Body of pancreas (tissue), 4 donors: ENCODE results near the gene LRPPRC. TPM values are rescaled to one million over a fixed set of nuclear protein-coding genes. Genes with fewer than 3 reads are reported as not detected.

Source experiments
- ATAC-seq: fragments of 150-250 bp; one replicate; pipeline ENCODE4 v1.9.1; 2016
- DNase-seq, 4 donors: peaks; one replicate each; pipeline ENCODE4 v3.0.0-alpha.2; 2019
- H3K27ac ChIP-seq, 4 donors: fragments of 200-600 bp; sonication (generic); 1 replicate in 3 of 4; 2 replicates in 1 of 4; pipeline versions ENCODE4 v1.5.1 to v1.6.1; 2016 to 2019; ENCODE audit warnings: mild to moderate bottlenecking in 1 of 4, mixed read lengths in 1 of 4, moderate library complexity in 1 of 4
- H3K27me3 ChIP-seq, 2 donors: fragments of 200-600 bp; sonication (generic); one replicate each; pipeline ENCODE4 v1.6.0; 2016; ENCODE audit warnings: mild to moderate bottlenecking in 1 of 2
- H3K36me3 ChIP-seq, 2 donors: fragments of 200-600 bp; sonication (generic); replicated peaks in 1 of 2; 2 replicates each; pipeline ENCODE4 v1.5.1; 2016; ENCODE audit warnings: low read depth in 2 of 2; ENCODE audit not compliant: insufficient read depth in 1 of 2
- H3K4me1 ChIP-seq: fragments of 200-600 bp; sonication (generic); one replicate; pipeline ENCODE4 v1.6.0; 2016
- H3K4me3 ChIP-seq, 2 donors: fragments of 200-600 bp; sonication (generic); 1 replicate in 1 of 2; 2 replicates in 1 of 2; pipeline ENCODE4 v1.5.1; 2016 to 2019
- H3K9me3 ChIP-seq, 3 donors: fragments of 200-600 bp; sonication (generic); 1 replicate in 2 of 3; 2 replicates in 1 of 3; pipeline ENCODE4 v1.5.1; 2016
- CTCF ChIP-seq, 7 experiments: fragments of 450-650 bp in 4 of 7; fragments of 200-600 bp in 3 of 7; sonication (generic) in 3 of 7; IDR thresholded peaks; one replicate each; pipeline ENCODE4 v1.5.1; 2016 to 2019; ENCODE audit warnings: antibody characterized with exemption in 7 of 7
- POLR2A ChIP-seq, 3 donors: fragments of 450-650 bp; IDR thresholded peaks; one replicate each; pipeline ENCODE4 v1.6.1; 2016; ENCODE audit warnings: antibody characterized with exemption in 3 of 3, mild to moderate bottlenecking in 2 of 3
- WGBS, 2 donors: methylation state at CpG; one replicate each; pipeline ENCODE4 v1.1.5; 2017; 5-methylcytosine and 5-hydroxymethylcytosine counted together
- intact Hi-C: fragments of 100-400 bp; cut with DNase I; formaldehyde crosslinking; loops from one replicate; pipeline ENCODE4 v1.15.1; 2023
- total RNA-seq, 2 donors: library from RNA; depleted of rRNA; stranded (reverse); fragments of >200 nt; gene quantifications; one replicate each; pipeline ENCODE4 v1.1.0, GENCODE V29; 2016

Gene LRPPRC
- total RNA-seq, 2 donors from 2014 or later, result 33.5 to 50.8 TPM

GRCh38 chr2:43887176-43887575, 108.6 kb downstream of the LRPPRC start:
- DNase-seq, result peak; percentile 67 to 80 (median 73)
- TF ChIP-seq CTCF (IDR thresholded peaks at IDR 0.05), result no peak
- Histone ChIP-seq H3K27ac (no peak overlapping the region), H3K9me3 (no peaks in the 10 kb centered on the region), H3K27me3 (no peaks in the 10 kb centered on the region), H3K4me1 (peaks cover 32% of the 10 kb centered on the region), H3K4me3 (no peak overlapping the region), H3K36me3 (peaks cover 6 to 7% of the 10 kb centered on the region in 2 donors)
- peak; percentile 37 for ATAC-seq
- whole genome bisulfite sequencing, 2 donors, result 55 to 67% methylated on average over 7 of the region's 7 CpGs
- intact Hi-C loops, result no loop called here

- peaks cover 43% of the 10 kb centered on the region for H3K4me1 ChIP-seq
- TF ChIP-seq CTCF (IDR thresholded peaks at IDR 0.05) (no peak), POLR2A (IDR thresholded peaks at IDR 0.05) (no peak)
- H3K27ac ChIP-seq, result peak overlapping the region; percentile 39 to 77 (median 54)
- ATAC-seq (peak; percentile 34), DNase-seq (no peak)
- peaks cover 5 to 6% of the 10 kb centered on the region in 2 donors for H3K36me3 ChIP-seq
- no peaks in the 10 kb centered on the region for H3K27me3 ChIP-seq
- intact Hi-C loops, result no loop called here
- H3K9me3 ChIP-seq, result no peaks in the 10 kb centered on the region
- no peak overlapping the region for H3K4me3 ChIP-seq
- WGBS, 2 donors, result 25 to 34% methylated on average over 7 of the region's 7 CpGs
These were observed 110.6 kb downstream of the LRPPRC start for GRCh38 chr2:43885132-43885632.

- Histone ChIP-seq H3K27me3 (no peaks in the 10 kb centered on the region), H3K4me3 (no peak overlapping the region), H3K4me1 (peaks cover 43% of the 10 kb centered on the region), H3K9me3 (no peaks in the 10 kb centered on the region), H3K36me3 (peaks cover 5% of the 10 kb centered on the region in 2 donors), H3K27ac (peak overlapping the region in 3 of 4 donors; percentile 39 to 77 (median 59))
- TF ChIP-seq POLR2A (IDR thresholded peaks at IDR 0.05) (no peak), CTCF (IDR thresholded peaks at IDR 0.05) (no peak)
- WGBS, 2 donors, result 8 to 20% methylated on average over 5 of the region's 5 CpGs
- DNase-seq, result no peak
- intact Hi-C loops, result no loop called here
- peak; percentile 55 for ATAC-seq
These were observed 111.1 kb downstream of the LRPPRC start for GRCh38 chr2:43884689-43885088.

GRCh38 chr2:43882312-43882711, 113.5 kb downstream of the LRPPRC start:
- H3K27me3 ChIP-seq, result no peaks in the 10 kb centered on the region
- peak overlapping the region in 1 of 4 donors; percentile 48 for H3K27ac ChIP-seq
- TF ChIP-seq CTCF (IDR thresholded peaks at IDR 0.05), result no peak
- TF ChIP-seq POLR2A (IDR thresholded peaks at IDR 0.05), result no peak
- no peaks in the 10 kb centered on the region for H3K9me3 ChIP-seq
- no peak for DNase-seq
- WGBS, 2 donors, result 69 to 70% methylated on average over 4 of the region's 4 CpGs
- peaks cover 49% of the 10 kb centered on the region for H3K4me1 ChIP-seq
- no peak overlapping the region for H3K4me3 ChIP-seq
- no peak for ATAC-seq
- intact Hi-C loops, result no loop called here
- H3K36me3 ChIP-seq, result peaks cover 0 to 2% of the 10 kb centered on the region in 2 donors

- peaks cover 48% of the 10 kb centered on the region for H3K4me1 ChIP-seq
- no peak overlapping the region for H3K4me3 ChIP-seq
- H3K27ac ChIP-seq, result no peak overlapping the region
- no peak for DNase-seq
- 65 to 82% methylated on average over 4 to 5 of the region's 5 CpGs for WGBS, 2 donors
- no peaks in the 10 kb centered on the region for H3K36me3 ChIP-seq
- no peak for ATAC-seq
- peaks cover 0 to 6% of the 10 kb centered on the region in 2 donors for H3K27me3 ChIP-seq
- no peak for TF ChIP-seq POLR2A (IDR thresholded peaks at IDR 0.05)
- intact Hi-C loops, result no loop called here
- H3K9me3 ChIP-seq, result no peaks in the 10 kb centered on the region
These were observed 114.8 kb downstream of the LRPPRC start for GRCh38 chr2:43880952-43881351.
